Chondrocyte (in vitro differentiated cells): ENCODE results near the gene ALK. TPM values are rescaled to one million over a fixed set of nuclear protein-coding genes. Genes with fewer than 3 reads are reported as not detected.

Experiments
- DNase-seq: peaks from one replicate; pipeline ENCODE4 v3.0.0; 2021; ENCODE audit warnings: mixed read lengths, low spot score
- H3K27ac Mint-ChIP-seq: one replicate; pipeline ENCODE4 v1.8.0; 2021; ENCODE audit warnings: mild to moderate bottlenecking, moderate library complexity, mixed read lengths; ENCODE audit not compliant: unreplicated experiment
- H3K27me3 Mint-ChIP-seq: 2 replicates; pipeline ENCODE4 v1.8.0; 2021; ENCODE audit warnings: low read depth, mixed read lengths
- H3K36me3 Mint-ChIP-seq: 2 replicates; pipeline ENCODE4 v1.8.0; 2021; ENCODE audit warnings: low read depth, mixed read lengths
- H3K4me1 Mint-ChIP-seq: 2 replicates; pipeline ENCODE4 v1.8.0; 2021; ENCODE audit warnings: low read depth, mild to moderate bottlenecking, mixed read lengths
- H3K4me3 Mint-ChIP-seq: one replicate; pipeline ENCODE4 v1.8.0; 2021; ENCODE audit warnings: mild to moderate bottlenecking, moderate library complexity, mixed read lengths; ENCODE audit not compliant: unreplicated experiment
- H3K9me3 Mint-ChIP-seq: 2 replicates; pipeline ENCODE4 v1.8.0; 2021; ENCODE audit warnings: low read depth, mixed read lengths
- CTCF ChIP-seq: fragments of 200-600 bp; sonication (generic); IDR thresholded peaks from 2 replicates; pipeline ENCODE4 v1.5.0; 2021; ENCODE audit warnings: antibody characterized with exemption, mild to moderate bottlenecking, moderate library complexity
- total RNA-seq: library from RNA; stranded (reverse); gene quantifications from 3 replicates; pipeline ENCODE4 v1.2.1, GENCODE V29; 2021

Gene ALK
- total RNA-seq, 1 donor from 2014 or later = 0.07 TPM

GRCh38 chr2:29196792-29197788, 724.3 kb downstream of the ALK start:
- no peaks in the 10 kb centered on the region for H3K36me3 Mint-ChIP-seq
- DNase-seq = no peak
- no peaks in the 10 kb centered on the region for H3K9me3 Mint-ChIP-seq
- H3K4me1 Mint-ChIP-seq = peaks cover 7% of the 10 kb centered on the region
- no peak overlapping the region for H3K27ac Mint-ChIP-seq
- no peak overlapping the region for H3K4me3 Mint-ChIP-seq
- peak; percentile 91 for TF ChIP-seq CTCF
- H3K27me3 Mint-ChIP-seq = no peaks in the 10 kb centered on the region

GRCh38 chr2:29195796-29196195, 725.6 kb downstream of the ALK start:
- TF ChIP-seq CTCF = no peak
- no peak for DNase-seq
- Mint-ChIP-seq H3K4me3 (no peak overlapping the region), H3K27ac (no peak overlapping the region), H3K9me3 (no peaks in the 10 kb centered on the region), H3K27me3 (no peaks in the 10 kb centered on the region), H3K36me3 (no peaks in the 10 kb centered on the region), H3K4me1 (peaks cover 7% of the 10 kb centered on the region)

GRCh38 chr2:29193681-29194080, 727.7 kb downstream of the ALK start:
- no peak for DNase-seq
- Mint-ChIP-seq H3K9me3 (no peaks in the 10 kb centered on the region), H3K27me3 (no peaks in the 10 kb centered on the region), H3K36me3 (no peaks in the 10 kb centered on the region), H3K27ac (no peak overlapping the region), H3K4me3 (no peak overlapping the region), H3K4me1 (peaks cover 7% of the 10 kb centered on the region)
- TF ChIP-seq CTCF = no peak

- Mint-ChIP-seq H3K36me3 (no peaks in the 10 kb centered on the region), H3K27me3 (no peaks in the 10 kb centered on the region), H3K4me3 (no peak overlapping the region), H3K9me3 (no peaks in the 10 kb centered on the region), H3K27ac (no peak overlapping the region), H3K4me1 (peaks cover 7% of the 10 kb centered on the region)
- no peak for TF ChIP-seq CTCF
- DNase-seq = no peak
Observed at GRCh38 chr2:29193111-29193510, 728.3 kb downstream of the ALK start.

- Mint-ChIP-seq H3K4me1 (peaks cover 12% of the 10 kb centered on the region), H3K9me3 (peaks cover 2% of the 10 kb centered on the region), H3K4me3 (no peak overlapping the region), H3K27ac (peak overlapping the region; percentile 11), H3K36me3 (peaks cover 3% of the 10 kb centered on the region), H3K27me3 (no peaks in the 10 kb centered on the region)
- no peak for TF ChIP-seq CTCF
- DNase-seq = no peak
Observed at GRCh38 chr2:29192526-29192925, 728.9 kb downstream of the ALK start.
